Embryonic facial prominence (tissue), 1 donor: Measurements from ENCODE around the gene ITM2B.
A peak's percentile ranks its signal among the peaks of the same experiment; 100 is the strongest.

ENCODE experiments used
- DNase-seq: peaks from one replicate; pipeline ENCODE4 v3.0.0-alpha.2; 2016; ENCODE audit errors: extremely low spot score

The ITM2B gene

GRCh38 chr13:48258430-48258829, 25.4 kb downstream of the ITM2B start:
- no peak for DNase-seq

DNA sequence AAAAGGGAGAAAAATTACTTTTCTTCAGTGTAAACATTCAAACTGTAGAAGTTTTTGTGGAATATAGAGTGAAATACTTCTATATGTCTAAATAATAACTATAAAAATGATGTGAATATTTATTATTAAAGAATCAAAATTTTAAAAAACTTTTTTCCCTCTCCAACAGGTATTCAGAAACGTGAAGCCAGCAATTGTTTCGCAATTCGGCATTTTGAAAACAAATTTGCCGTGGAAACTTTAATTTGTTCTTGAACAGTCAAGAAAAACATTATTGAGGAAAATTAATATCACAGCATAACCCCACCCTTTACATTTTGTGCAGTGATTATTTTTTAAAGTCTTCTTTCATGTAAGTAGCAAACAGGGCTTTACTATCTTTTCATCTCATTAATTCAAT, 28.0 kb downstream of the ITM2B start:
- DNase-seq = no peak

DNA sequence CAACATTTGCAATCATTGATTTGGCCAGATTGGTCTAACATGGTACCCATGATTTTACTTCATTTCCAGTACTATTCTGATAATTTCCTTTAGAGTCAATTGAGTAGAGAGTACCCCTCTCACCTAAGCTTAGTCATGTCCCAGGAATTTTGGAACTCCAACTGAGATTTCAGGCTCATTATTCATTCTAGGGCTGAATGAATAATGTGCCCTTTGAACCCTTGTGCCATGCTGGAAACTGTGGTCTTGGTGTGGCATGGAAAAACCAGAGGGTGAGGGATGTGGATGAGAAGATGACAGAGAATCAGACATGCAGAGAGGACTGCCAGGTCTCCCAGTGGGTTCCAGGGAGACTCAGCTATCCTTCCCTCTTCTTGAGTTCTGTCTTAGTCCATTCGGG, 30.2 kb downstream of the ITM2B start:
- DNase-seq = no peak

DNA sequence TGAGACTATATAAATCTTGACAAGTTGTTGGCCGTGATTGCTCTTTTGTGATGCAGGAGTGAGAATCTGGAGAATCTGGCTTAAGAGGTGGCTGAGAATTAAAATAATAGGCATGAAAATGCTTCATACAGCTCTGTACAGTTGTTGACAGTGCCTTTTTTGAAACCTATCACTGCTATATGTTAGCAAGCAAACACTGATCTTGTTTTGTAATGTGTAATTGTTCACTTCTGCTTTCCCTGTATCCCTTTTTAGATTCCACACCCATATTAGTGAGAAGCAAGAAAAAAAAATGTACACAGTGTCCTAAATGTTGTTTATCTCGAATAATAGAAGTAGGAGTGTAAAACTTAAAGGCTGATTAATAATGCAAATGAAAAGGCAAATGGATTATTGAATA, 31.1 kb downstream of the ITM2B start:
- no peak for DNase-seq

- DNase-seq = no peak
Measured at GRCh38 chr13:48265217-48265815, 32.3 kb downstream of the ITM2B start.

DNA sequence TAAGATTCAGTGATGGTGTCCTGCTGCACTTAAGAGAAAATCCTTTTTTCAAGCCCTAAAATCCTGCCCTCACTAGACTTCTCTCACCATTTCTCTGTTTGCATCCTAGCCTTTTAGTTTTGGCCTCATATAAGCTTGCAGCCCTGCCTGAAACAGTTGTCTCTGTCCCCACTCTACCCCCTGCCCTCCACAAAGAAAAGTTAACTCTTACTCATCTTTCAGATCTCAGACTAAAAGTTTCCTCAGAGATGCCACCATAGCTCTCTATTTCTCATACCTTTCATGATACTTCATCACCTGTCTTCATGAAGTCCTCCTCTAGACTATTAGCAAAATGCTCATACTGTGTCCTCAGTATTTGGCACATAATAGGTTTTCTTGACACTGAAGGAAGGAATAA, 33.1 kb downstream of the ITM2B start:
- DNase-seq = no peak

DNA sequence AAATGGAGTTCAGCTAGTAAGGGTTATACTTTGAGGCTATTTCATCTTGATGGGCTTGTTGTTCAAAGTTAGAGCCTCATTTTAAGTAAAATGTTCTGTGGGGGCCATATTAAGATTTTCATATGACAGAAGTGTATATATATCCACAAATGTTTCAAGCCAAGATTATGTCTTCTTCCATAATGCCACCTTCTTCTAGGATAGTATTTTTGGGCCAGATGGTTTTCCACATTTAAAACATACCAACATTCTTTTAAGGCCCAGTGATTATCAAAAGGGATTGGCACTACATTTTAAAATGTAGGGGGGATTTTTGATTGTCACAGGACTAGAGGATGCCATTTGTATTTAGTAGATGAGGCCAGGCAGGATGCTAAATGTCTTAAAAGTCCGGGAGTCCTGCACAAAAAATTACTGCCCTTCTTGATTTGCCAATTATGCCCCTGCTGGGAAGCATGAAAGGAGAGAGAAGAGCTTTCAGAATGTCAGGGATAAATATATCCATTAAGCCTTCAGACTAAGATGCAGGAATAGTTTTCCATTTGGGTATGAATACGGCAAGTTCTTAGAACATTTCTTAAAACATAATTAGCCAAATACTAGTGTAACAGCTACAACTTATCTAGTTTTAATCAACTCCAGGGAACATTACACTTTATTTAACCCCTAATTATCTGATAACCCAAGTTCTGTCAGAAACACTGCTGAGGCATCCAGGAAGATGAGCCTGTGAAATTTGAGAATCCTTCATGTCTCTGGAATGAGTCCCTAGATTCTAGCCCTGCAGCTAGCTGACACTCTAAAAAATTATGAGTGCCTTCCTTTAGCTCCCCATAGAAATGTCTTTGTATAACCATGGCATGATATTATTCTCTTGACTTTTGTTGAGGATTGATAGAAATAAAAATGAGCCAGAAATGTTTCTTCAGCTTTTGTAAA, 34.0 kb downstream of the ITM2B start:
- DNase-seq = no peak

GRCh38 chr13:48268019-48268418, 35.0 kb downstream of the ITM2B start:
- no peak for DNase-seq

GRCh38 chr13:48273346-48273745, 40.3 kb downstream of the ITM2B start:
- DNase-seq = no peak

DNA sequence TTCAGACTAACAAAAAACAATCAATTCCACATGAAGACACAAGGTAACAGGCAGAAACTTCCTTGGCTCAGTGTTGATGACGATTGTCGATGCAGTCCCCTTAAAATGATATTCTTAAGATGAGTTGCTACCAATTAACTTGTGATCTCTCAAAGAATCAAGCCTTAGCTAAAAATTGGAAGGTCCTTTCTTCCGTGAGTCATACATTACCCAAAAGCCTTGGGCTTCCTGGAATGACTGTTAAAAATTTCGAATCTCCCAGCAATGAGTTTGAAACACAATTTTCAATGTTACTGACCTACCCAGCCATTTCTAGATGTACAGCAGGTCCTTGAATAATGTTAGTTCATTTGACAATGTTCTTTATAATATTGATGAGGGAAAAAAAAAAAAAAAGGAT, 42.5 kb downstream of the ITM2B start:
- DNase-seq = no peak

GRCh38 chr13:48278806-48279205, 45.8 kb downstream of the ITM2B start:
- DNase-seq = no peak

DNA sequence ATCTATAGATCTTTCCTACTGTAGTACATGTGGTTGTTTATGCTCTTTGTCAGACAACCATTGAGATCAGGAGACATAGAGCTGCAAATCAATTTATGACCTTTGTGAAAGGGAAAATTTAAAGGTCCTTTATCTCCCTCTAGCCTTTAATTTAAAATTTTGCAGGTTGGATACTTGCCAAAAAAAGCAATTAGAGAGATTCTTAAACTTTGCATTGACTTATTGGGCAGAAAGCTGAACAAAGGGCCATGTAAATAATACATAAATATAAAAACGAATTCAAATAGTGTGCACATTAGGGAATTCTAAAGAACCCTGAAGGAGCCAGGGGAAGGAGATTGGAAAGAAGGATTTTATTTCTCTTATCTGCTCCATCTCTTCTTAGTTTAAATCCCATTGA, 48.5 kb downstream of the ITM2B start:
- DNase-seq = no peak

DNA sequence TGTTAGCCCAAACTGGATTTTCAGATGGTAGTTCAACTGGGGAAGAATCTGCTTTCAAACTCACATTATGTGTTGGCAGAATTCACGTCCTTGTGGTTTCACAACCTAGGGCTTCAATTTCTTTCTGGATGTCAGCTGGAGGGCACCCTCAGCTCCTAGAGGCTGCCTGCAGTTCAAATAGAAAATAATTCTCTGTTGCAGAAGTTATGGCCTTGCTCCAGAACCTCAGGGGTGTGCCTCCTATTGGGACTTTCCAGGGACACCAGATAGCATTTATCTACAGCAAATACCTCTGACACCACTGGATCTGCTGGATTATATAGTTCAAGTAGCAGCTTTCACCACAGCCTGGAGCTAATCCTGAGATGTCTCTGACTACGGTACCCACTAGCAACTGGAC, 58.7 kb downstream of the ITM2B start:
- no peak for DNase-seq

GRCh38 chr13:48292650-48293049, 59.6 kb downstream of the ITM2B start:
- no peak for DNase-seq

- DNase-seq = no peak
Measured at GRCh38 chr13:48294653-48295052, 61.6 kb downstream of the ITM2B start.

DNA sequence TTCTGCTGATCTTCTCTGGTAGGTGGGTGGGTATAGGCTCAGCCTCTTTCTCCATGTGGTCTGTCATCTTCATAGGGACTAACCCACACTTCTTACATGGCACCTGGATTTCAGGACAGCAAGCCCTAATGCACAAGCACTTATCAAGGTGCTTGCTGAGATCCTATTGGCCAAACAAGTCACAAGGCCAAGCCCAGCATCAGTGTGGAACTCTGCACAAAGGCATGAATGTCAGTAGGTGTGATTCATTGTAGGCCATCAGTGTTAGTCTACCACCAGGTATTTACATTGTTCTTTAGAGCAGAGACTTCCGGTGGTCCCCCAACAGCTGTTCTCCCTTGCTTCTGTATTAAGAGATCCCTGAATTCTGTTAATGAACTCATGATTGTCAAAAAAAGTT, 62.3 kb downstream of the ITM2B start:
- no peak for DNase-seq

DNA sequence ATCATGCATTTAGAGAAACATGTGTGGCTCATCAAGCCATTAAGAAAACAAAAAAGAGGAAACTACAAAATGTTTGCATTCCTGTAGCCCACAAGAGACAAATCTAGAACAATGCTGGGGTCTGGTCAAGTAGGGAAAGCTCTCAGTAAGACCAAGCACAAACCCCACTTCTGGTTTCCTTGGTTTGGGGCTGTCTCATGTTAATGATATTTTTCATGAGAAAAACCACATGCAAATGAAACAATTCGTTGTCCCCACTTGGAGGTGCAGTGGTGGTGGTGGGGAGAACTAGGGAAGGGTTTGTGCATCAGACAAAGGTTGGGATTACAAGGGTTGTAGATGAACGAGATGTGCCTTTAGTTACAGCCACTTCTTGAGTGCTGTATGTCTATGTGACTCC, 63.5 kb downstream of the ITM2B start:
- DNase-seq = no peak

GRCh38 chr13:48297131-48297786, 64.3 kb downstream of the ITM2B start:
- no peak for DNase-seq

DNA sequence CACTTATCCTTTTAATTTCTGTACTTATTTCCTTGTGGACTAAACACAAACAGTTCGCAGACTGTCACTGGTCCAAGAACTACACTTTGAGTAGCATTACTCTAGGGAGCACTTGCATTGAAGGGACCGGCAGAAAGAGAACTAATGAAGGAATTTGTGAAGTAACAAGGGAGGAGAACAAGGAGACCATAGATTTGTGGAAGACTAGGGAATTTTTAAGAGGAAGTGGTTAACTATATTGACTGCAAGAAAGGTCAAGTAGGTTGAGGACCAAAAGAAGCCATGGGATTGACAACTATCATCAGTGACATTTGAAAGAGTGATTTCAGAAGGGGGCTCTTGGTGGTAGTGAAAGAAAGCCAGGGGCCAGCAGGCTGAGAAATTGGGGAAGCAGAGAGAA, 66.6 kb downstream of the ITM2B start:
- no peak for DNase-seq

DNA sequence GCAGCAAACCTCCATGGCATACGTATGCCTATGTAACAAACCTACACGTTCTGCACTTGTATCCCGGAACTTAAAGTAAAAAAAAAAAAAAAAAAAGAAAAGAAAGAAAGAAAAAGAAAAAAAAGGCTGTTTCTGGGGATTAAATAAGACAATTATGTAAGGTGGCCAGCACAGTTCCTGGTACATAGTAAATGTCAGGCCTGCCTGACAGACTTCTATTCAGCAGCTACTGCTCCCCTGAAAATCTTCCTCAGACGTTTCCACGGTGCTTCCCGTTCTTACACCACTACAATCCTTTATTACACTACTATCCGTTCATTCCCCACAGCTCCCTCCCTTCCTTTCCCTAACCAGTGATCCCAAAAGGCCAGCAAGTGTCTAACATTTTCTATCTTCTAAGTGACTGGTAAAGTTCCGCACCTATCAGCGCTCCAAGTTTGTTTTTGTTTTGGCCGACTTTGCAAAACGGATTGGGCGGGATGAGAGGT, 69.9 kb downstream of the ITM2B start:
- no peak for DNase-seq

DNA sequence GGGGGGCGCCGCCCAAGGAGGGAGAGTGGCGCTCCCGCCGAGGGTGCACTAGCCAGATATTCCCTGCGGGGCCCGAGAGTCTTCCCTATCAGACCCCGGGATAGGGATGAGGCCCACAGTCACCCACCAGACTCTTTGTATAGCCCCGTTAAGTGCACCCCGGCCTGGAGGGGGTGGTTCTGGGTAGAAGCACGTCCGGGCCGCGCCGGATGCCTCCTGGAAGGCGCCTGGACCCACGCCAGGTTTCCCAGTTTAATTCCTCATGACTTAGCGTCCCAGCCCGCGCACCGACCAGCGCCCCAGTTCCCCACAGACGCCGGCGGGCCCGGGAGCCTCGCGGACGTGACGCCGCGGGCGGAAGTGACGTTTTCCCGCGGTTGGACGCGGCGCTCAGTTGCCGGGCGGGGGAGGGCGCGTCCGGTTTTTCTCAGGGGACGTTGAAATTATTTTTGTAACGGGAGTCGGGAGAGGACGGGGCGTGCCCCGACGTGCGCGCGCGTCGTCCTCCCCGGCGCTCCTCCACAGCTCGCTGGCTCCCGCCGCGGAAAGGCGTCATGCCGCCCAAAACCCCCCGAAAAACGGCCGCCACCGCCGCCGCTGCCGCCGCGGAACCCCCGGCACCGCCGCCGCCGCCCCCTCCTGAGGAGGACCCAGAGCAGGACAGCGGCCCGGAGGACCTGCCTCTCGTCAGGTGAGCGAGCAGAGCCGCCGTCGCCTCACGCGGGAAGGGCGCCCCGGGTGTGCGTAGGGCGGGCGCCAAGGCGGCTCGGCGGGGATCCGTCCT, 70.5 kb downstream of the ITM2B start, which contains the start of gene RB1:
Gene RB1, plus strand, starts transcription at position 393 of the 784 bp plus-strand sequence. Its CDS starts 162 bp downstream, at position 555.
- peak; percentile 85 for DNase-seq
